IPS-NIHi7 (cell line): ENCODE data around the gene DLAT.
A peak's percentile ranks its signal among the peaks of the same experiment; 100 is the strongest.
"Not testable (repeated sequence)": the region's sequence is repeated elsewhere in the genome, so short reads cannot be mapped to it uniquely, and the experiment has no call there.

ENCODE experiments used
- DNase-seq: peaks from one replicate; pipeline ENCODE4 v3.0.0; 2012; ENCODE audit warnings: mixed read lengths; ENCODE audit errors: extremely low spot score

DLAT gene

DNA sequence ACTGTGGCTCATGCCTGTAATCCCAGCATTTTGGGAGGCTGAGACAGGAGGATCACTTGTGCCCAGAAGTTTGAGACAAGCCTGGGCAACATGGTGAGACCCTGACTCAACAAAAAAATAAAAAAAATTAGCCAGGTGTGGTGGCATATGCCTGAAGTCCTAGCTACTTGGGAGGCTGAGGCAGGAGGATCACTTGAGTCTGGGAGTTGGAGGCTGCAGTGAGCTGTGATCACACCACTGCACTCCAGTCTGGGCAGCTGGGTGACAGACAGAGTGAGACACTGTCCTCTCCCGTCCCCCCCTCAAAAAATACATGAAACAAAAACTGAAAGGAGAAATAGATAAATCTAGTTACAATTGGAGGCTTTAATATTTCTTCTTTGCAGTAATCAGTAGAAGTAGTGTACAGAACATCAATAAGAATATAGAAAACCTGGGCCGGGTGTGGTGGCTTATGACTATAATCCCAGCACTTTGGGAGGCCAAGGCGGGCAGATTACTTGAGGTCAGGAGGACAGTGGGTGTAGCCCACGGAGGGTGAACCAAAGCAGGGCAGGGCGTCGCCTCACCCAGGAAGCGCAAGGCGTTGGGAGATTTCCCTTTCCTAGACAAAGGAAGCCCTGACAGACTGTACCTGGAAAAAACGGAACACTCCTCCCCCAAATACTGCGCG lies 19.6 kb upstream of the DLAT start:
- no peak for DNase-seq

DNA sequence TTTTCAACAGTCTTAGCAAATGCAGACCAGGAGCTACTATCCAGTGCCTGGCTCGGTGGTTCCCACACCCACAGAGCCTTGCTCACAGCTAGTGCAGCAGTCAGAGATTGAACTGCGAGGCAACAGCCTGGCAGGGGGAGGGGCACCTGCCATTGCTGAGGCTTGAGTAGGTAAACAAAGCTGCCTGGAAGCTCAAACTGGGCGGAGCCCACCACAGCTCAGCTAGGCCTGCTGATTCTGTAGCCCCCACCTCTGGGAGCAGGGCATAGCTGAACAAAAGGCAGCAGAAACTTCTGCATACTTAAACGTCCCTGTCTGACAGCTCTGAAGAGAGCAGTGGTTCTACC lies 19.1 kb upstream of the DLAT start:
- DNase-seq: not testable (repeated sequence)

- not testable (repeated sequence) for DNase-seq
Observed at GRCh38 chr11:112011451-112011850, 13.8 kb upstream of the DLAT start.

- no peak for DNase-seq
Observed at GRCh38 chr11:112012874-112013273, 12.3 kb upstream of the DLAT start.

- DNase-seq: no peak
Observed at GRCh38 chr11:112013497-112014164, 11.6 kb upstream of the DLAT start.

- DNase-seq: no peak
Observed at GRCh38 chr11:112016088-112016764, 9.0 kb upstream of the DLAT start.

DNA sequence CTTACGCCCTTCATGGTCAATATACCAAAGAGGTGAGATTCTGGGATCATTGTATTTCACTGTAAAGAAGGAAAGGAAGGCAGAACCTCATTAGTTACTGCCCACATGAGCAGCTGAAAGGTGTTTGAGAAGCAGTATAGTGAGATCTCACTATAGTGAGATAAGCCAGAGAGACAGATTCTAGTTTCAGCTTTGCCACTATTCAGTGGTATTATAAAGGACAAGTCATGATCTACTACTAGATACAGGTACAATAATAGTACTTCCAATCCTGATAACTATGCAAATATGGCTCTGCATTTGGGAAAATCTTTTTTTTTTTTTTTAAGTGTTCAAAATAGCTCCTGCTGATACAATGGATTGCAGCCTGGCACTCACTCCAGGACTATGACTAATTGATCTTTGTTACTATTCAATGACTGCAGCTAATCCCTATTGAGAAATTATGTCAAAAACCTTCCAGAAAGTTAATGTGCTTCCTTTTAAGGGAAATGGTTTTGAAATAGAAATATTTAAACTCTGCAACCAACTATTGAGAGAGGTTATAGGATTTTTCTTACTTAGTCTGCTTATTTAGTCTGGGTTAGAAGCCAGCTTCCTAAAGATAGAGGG lies 8.3 kb upstream of the DLAT start:
- DNase-seq: no peak

DNA sequence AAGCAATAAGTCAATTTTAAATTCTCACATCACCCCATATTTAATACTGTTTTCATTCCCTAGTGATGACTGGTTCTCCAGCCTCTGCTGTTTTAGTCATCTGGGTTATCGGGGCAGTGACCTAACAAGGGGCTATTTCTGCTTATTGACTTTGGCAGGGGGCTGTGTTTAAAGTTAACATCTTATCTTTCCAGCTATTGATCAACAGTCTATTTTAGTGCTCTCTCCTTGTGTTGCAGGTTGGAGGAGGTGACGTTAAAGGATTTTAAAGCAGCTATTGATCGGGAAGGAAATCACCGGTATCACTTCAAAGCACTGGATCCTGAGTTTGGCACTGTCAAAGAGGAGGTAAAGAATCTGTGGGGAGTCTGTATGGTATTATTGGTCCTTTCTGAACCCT lies 7.7 kb upstream of the DLAT start:
- no peak for DNase-seq

DNA sequence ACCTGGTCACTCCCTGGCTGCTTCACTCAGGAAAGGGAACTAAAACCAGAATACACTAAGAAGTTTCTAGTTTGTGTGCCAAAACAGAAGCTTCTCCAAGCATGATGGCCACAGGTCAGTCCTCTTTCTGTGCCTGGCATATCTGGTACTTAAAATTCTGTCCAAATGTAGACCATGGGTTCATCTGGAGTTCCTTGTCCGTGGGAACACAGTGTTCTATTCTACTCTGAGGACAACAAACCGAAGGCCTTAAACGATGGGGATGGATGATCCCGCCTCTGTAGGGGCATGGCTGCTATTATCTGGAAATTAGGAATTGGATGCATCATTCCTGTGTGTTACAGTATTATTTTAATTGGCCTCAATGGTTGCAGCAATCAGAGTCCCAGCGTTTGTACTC lies 6.1 kb upstream of the DLAT start:
- DNase-seq: no peak

DNA sequence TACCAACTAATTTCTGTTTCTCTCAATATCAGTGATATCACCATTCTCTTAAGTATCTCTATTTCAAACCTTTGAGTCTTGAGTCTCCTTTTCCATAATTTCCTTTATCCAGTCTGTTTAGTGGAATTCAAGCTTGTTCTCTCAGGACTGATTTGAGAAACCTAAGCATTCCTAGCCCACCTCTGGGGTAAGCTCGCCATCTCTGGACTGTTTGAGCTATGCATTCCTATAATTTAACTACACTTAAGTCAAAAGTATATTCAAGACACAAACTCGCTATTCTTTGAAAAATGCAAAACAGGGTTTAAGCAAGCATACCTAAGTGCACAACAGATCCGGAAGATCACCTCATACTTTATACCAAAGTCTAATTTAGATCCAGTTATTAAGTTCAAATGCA lies 2.1 kb upstream of the DLAT start:
- no peak for DNase-seq

- no peak for DNase-seq
Observed at GRCh38 chr11:112024178-112024772, 933 bp upstream of the DLAT start.

- peak; percentile 34 for DNase-seq
Observed at GRCh38 chr11:112025707-112026106, 499 bp downstream of the DLAT start.

DNA sequence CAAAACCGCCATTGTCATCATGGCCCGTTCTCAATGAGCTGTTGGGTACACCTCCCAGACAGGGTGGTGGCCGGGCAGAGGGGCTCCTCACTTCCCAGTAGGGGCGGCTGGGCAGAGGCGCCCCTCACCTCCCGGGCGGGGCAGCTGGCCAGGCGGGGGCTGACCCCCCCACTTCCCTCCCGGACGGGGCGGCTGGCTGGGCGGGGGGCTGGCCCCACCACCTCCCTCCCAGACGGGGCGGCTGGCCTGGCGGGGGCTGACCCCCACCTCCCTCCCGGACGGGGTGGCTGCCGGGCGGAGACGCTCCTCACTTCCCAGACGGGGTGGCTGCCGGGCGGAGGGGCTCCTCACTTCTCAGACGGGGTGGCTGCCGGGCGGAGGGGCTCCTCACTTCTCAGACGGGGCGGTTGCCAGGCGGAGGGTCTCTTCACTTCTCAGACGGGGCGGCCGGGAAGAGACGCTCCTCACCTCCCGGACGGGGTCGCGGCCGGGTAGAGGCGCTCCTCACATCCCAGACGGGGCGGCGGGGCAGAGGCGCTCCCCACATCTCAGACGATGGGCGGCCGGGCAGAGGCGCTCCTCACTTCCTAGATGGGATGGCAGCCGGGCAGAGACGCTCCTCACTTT lies 1.7 kb downstream of the DLAT start:
- DNase-seq: not testable (repeated sequence)

DNA sequence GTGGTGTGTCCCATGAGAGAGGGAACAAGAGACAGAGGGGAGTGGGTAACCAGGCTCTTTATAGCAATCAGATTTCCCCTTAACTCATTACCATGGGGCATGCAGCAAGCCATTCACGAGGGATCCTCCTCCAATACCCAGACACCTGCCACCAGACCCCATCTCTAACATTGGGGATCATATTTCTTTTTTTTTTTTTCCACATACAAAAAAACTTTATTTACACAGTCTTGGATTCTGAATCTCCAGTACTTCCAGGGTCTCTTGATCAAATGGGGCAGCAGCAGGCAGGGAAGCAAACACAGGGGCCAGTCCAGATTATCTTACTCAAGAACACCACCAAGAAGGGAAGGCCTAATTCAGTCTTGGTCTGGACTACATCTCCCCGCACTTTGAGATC lies 4.3 kb downstream of the DLAT start:
- DNase-seq: no peak

- DNase-seq: no peak
Observed at GRCh38 chr11:112033902-112034301, 8.7 kb downstream of the DLAT start.

- no peak for DNase-seq
Observed at GRCh38 chr11:112037527-112037926, 12.3 kb downstream of the DLAT start.

GRCh38 chr11:112042161-112042960 lies 17.2 kb downstream of the DLAT start:
- no peak for DNase-seq

DNA sequence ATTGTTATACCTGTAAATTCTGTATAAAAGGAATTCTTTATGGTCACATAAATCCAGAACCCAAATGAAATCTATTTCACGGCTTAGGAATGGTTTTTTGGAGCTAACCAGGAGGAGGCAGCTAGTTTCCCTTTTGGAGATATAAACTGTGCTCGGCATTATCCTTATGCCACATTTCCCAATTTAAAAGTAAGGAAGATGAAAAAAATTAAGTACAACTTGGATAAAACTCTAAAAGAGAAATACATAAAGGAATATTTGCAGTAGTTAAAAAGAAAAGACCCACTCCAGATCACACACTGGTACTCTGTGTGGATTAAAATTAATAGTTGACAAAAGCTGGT lies 17.7 kb downstream of the DLAT start:
- DNase-seq: no peak

DNA sequence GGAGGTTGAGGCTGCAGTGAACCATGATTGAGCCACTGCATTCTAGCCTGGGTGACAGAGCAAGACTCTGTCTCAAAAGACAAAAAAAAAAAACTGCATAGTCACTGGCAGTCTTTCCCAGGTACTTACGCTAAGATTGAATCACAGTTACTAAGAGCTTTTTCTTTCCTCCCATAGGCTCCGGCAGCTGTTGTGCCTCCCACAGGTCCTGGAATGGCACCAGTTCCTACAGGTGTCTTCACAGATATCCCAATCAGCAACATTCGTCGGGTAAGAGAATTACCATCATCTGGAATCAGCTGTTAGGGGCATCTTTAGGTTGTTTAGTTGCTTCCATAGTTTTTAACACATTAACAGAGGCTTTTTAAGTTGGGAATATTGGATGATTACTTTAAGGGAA lies 19.8 kb downstream of the DLAT start:
- DNase-seq: no peak

DNA sequence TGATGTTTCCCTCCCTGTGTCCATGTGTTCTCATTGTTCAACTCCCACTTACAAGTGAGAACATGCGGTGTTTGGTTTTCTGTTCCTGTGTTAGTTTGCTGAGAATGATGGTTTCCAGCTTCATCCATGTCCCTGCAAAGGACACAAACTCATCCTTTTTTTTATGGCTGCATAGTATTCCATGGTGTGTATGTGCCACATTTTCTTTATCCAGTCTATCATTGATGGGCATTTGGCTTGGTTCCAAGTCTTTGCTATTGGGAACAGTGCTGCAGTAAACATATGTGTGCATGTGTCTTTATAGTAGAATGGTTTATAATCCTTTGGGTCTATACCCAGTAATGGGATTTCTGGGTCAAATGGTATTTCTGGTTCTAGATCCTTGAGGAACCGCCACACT lies 21.4 kb downstream of the DLAT start:
- DNase-seq: not testable (repeated sequence)

DNA sequence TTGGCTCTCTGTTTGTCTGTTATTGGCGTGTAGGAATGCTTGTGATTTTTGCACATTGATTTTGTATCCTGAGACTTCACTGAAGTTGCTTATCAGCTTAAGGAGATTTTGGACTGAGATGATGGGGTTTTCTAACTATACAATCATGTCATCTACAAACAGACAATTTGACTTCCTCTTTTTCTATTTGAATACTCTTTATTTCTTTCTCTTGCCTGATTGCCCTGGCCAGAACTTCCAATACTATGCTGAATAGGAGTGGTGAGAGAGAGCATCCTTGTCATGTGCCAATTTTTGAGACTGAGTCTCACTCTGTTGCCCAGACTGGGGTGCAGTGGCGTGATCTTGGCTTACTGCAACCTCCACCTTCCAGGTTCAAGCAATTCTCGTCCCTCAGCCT lies 23.0 kb downstream of the DLAT start:
- not testable (repeated sequence) for DNase-seq
